GM19452 (cell line): ENCODE measurements around the gene TRPC3.

Source experiments
- ATAC-seq: cut with Tn5 transposase; IDR thresholded peaks from one replicate; pipeline ENCODE4 v1.9.1; 2021; ENCODE audit not compliant: unreplicated experiment

Gene TRPC3

DNA sequence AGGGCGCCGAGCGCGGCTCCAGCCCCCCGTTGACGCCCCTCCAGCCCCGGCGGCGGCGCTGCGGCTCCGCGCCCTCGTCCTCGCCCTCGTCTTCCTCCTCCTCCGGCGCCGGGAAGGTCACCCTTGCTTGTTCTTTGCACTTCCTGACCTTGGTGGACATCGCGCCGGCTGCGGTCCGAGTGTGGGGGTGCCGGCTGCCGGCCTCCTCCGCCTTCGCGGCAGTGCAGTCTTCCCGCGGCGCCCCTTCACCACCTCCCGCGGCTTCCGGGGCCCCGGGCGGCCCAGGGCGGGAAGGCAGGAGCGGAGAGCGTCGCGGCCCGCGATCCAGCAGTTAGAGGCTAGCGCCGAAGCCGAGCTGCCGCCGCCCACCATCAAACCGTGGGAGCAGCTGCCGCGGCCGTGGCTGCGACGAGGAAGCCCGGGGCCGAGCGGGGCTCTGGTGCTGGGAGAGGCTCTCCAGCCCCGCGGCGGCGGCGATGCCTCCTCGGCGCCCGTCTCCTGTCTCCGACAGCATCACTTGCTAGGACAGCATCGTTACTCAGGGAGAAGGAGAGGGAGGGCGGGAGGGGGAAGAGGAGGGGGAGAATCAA is at the start of gene TRPC3:
Gene TRPC3, minus strand, starts transcription at position 540 of the 590 bp plus-strand sequence. Its CDS starts 380 bp downstream, at position 160.
- peak; percentile 38 for ATAC-seq

DNA sequence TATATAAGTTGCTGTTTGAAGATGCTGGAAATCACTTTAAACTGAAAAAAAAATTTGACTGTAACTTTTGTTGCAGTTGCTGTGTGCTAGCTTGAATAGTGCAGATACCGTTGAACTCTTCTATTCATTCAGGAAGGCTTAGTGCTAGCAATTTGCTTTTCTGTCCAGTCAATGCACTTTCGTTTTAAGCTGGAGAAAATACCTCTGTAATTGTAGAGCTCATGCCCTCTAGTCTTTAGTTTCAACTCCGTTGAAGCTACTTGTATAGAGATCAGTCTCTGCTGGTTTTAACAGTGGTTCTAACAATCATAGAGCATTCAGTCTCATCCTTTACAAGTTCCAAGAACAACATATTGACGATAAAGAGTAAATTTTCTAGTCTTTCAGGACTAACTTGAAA is 49.0 kb upstream of the TRPC3 start:
- ATAC-seq, result no peak

DNA sequence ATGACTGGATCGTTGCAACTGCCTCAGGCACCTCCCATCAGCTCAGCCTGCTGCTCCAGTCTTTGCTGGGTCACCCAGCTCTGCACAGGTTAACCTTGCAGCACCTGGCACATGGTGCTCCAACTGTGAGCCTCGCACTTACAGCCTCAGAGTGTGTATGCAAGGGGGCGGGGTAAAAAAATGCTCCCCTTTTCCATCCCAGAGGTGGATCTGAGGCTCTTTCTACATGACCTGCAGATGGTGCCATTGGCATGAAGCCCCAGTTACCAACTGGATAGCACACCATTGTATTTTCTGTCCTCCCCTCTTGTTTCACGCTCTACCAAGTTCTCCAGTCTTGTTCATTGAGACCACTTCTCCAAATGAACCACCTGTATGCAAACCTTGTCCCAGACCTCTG is 46.2 kb upstream of the TRPC3 start:
- ATAC-seq, result no peak

DNA sequence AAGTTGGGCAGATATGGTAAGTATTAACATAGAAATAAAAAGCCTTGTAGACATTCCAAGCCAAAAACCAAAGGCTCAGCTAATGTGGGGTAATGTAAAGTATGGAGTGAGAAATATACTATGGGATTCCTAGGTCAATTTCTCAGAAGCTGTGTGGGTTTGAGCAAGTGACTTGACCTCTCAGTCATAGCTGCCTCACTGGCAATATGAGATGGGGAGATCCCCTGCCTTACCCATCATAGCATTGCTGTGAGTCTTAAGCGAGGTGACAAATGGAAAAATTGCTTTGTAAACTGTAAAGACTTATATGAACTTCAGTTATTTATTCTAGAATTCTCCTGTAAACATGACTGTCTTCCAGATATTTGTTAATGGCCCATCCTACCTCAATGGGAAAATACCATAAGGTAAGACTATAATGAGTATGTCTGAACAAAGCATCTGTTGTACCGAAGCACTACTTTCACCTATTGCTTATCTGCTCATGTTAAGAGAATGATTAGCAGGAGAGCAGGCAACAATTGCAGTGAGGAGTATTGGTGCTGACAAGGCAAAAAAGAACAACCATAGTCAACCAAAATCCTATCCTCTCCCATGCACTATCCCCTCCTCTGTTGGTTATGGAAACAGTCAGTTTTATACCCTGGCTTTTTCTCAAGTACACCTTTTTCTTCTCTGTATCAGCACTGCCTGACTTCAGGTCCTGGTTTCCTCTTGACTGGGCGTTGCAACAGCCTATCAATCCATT is 44.1 kb upstream of the TRPC3 start:
- ATAC-seq, result no peak

DNA sequence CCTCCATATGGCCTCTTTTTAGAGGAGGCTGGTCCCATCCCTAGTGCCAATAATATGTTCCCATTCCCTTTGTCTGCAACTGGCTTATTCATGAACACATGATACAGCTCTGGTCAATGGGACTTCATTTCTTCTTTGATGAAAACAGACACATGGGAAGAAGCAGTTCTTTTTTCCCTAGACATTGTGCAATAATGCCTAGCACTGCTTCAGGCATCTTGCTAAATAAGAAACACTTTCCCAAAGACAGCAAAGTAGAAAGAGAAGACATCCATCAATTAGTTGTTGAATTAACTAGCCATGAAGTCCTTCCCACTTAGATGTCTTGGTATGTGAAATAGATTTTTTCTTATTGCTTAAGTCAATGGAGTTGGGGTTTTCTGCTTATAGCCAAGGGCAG is 40.1 kb upstream of the TRPC3 start:
- no peak for ATAC-seq

DNA sequence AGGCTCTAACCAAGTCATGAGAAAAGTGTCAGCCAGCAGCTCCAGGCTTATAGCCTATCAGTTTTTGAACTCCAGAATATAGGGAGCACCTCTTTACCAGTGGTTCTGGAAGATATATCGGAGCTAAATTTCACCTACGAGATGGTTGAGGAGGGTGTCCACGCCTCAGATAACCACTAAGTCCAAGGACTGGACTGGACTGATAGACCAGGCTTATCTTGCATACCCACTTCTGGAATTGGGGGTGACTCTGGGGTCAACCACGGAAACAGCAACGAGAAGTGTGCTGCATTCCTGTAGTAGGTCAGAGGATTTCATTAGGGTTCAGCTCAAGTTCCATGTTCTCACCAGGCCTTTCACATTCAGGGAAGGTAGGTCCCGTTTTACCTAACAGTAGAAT is 38.6 kb upstream of the TRPC3 start:
- ATAC-seq, result no peak

DNA sequence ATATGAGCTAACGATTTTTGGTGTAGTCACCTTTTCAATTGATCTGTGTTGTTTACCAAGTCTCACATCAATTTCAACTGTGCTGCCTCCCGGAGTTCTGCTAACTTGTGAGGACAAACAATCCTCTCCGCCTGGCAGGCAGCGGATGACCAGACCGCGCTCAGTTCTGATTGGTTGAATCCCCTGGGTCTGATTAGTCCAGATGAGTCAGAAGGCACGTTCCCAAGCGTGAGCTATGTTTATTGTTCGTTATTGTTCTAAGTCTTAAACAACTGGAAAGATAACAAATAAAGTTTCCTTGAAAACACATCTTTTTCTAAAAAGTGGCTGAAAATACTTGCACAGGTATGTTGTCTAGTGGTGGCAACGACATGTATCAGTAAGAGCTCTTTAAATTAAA is 37.9 kb upstream of the TRPC3 start:
- no peak for ATAC-seq

DNA sequence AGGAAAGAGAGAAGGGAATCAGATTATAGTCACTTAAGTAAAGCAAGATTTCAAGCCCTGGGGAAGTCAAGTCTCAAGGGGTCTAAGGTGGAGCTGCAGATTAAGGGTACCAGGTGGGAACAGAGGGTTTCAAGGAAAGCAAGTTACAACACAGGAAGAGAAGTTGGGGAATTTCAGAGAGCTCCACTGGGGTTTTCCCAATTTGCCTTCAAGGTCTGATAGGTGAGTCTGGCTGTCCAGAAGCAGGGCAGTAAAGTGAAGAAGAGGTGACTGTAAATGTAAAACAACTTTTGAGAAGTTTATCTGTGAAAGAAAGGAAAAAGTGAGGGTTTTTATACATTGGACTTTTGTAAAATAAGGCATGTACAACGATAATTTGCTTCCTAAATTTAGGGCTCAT is 37.1 kb upstream of the TRPC3 start:
- no peak for ATAC-seq

DNA sequence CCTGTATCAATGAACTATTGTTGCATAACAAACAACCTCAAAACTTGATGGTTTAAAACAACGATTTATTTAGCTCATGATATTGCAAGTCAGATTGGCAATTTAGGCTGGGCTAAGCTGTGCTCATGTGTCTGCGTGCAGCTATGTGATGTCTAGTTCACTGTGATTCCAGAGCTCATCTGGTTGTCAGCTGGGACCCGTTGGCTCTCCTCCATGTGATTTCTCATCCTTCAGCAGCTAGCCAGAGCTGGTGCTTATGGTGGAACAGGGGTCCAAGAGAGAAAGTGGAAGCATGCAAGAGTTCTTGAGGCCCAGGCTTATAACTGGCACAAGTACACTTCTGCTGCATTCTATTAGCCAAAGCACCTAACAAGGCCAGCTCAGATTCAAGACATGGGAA is 28.8 kb upstream of the TRPC3 start:
- ATAC-seq, result no peak

DNA sequence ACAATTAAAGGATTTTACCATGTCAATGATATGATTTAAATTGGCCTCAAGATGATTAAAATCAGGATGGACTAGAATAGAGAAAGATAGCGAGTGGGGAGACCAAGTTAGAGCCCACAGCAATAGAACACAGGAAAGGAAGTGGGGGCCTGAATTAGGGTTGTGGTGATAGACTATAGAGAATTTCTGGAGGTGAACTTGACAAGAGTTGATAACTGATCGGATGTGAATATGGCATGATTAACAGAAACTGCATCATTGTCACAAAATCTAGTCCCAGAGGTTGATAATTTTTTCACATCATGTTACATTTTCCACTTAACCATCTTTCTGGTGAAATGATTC is 26.3 kb upstream of the TRPC3 start:
- ATAC-seq, result peak; percentile 71

DNA sequence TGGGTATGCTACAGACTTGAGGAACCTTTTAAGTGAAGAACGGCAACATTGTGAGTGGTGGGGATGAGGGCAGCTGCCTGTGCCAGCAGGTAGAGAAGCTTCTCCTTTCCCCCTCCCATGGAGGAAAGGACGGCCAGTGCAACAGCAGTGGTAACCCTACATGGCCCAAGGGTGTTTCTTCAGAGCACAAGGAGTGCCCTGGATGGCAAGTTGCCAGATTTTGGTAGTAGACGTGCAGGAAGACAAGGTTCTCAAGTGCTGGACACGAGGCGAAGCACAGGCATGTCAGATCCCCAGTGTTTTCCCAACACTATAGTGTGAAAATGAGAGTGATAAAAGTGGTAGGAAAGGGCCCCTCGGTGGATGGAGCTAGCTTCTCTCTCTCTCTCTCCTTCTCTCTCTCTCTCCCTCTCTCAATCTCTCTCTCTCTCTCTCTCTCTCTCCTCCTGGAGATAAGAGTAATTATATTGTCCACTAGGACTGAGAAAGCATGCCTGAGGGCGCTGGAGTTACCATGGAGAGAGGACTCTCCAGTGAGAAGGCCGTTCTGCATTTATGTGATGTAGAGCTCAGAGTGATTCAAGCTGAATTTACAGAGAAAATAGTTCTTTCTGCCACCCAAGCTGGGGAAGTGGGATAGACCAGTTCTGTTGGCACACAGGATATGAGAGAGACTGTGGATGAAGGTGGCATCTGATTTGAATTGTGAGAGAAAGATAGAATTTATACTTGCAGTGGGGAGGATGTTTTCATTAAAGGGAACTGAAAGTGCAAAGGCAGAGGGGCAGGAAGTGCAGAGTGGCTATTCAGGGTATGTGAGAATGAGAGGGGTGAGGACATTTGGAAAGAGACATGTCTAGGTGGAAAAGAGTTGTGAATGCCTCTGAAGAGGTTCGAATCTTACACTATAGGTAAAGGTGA is 25.7 kb upstream of the TRPC3 start:
- ATAC-seq, result peak; percentile 97

DNA sequence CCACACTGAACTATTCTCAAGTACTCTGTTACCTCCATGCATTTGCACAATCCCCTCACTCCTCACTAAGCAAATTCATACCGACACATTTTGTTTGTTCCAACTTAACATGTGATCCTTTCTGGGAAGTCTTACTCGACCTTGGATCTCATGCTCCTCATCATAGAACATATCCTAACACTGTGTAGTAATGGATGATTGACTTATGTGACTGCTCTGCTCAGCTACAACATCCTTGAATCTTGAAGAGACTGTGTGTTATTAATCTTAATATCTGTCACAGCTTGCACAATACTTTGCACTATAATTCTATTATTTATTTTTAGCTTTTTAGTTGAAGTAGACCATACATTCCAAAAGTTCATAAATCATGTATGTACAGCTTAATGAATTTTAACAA is 23.9 kb upstream of the TRPC3 start:
- no peak for ATAC-seq

DNA sequence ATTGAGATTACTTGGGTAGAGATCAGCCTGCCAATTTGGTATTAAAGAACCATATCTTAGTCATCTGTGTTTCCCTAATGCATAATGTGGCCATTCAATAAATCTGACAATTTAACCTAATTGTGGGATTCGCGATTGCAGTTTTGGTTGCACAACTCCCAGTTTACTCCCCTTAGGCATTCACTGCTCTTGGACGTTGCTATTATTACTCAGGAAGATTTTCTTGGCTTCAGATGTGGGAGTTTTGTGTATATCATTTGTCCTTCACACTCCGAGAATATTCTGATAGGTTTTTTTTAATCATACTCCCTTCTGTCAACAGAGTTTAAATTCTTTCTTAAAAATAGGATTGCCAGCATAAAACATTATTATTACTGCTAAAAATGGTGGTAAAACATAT is 22.0 kb upstream of the TRPC3 start:
- ATAC-seq, result no peak

DNA sequence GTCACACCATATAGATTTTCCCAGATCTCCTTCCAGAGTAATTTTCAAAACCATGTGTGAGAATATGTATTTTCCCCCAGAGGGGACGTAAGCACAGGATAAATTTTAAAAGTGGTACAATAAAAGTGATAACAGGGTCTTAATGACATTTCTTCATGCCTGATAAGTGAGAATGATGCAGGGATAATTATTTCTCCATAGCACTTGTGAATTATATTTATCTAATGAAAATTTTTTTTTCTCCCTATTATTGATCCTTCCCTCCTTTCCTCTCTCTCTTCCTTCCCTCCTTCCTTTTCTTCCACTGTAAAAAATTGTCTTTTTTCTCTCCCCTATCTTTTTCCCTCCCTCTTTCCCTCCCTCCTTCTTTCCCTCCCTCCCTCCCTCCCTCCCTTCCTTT is 17.0 kb upstream of the TRPC3 start:
- ATAC-seq, result no peak

DNA sequence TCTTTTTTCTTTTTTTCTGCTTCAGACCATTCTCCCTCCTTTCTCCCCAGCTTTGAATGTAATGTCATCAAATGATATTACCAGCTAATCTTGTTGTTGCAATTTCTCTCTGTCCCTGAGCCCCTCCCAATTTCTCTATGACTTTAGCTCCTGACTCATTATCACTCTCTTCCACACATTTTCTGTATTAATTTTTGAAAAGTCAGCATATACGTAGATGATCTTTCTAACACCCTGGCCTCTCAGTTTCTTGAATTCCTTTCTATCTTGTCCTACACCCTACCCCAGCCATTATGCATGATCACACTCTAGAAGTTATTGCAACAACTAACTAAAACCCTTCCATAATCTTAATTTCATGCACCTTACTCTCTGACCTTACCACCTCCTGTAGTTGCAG is 13.1 kb upstream of the TRPC3 start:
- no peak for ATAC-seq

DNA sequence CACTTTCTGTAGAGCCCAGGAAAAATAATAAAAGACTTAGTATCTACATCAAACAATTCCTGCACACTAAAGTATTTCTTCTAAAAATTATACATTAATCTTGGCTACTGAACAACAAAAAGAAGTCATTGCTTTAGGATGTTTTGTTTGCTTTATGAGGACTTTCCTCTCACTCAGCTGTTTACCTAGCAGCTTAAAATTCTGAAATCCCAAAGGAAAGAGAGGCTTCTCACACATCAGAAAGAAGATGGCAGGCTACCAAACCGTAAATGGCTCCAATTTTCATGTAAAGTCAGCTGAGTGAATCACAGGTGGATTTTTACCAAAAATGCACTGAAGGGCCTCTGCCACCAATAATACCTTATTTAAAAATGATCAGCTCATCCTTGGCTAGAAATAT is 9.0 kb upstream of the TRPC3 start:
- no peak for ATAC-seq

DNA sequence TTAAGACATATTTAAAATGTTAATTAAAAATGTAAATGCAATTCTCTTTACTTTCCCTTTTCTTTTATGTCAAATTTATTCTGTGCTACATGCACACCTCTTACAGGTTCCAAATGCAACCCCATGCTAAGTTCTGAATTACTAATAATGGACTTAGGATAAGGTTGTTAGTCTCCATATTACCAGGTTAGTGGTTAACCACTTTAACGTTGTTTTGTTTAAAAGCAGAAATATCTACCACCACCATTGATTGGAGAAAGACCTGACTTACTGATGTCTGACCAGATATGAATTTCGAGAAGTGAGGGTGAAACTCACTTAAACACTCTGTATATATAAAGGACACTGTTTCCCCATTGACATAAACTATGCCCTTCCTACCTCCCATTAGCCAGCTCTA is 6.9 kb upstream of the TRPC3 start:
- ATAC-seq, result no peak

DNA sequence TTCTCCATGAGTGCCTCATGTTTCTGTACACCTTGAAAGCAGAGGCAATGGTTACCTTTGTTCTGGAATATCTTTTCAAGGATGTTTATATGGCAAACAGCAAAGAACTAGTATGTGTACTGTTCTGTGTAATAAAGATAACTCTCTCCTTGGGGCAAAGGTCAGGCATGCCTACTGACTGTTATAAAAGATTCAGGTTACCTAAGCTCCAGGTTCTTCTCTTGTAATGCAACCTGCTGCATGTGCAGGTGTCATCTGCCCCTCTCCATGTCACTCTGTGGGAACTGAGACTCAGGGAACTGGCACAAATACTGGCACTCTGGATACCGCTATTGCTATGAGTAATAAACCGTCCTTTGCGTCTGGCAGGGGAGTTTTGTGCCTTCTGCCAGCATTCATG is 5.4 kb upstream of the TRPC3 start:
- no peak for ATAC-seq

DNA sequence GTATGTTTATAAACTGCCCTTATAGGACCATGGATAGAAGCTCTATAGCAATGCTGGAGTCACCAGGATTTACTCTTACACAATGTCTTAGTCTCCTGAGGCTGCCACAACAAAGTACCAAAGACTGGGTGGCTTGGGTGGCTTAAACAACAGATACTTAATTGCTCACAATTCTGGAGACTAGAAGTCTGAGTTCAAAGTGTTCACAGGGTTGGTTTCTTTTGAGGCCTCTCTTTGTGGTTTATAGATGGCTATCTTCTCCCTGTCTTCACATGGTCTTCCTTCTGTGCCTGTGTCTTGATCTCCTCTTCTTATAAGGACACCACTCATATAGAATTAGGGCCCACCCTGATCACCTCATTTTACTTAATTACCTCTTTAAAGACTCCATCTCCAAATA is 2.0 kb upstream of the TRPC3 start:
- ATAC-seq, result no peak

DNA sequence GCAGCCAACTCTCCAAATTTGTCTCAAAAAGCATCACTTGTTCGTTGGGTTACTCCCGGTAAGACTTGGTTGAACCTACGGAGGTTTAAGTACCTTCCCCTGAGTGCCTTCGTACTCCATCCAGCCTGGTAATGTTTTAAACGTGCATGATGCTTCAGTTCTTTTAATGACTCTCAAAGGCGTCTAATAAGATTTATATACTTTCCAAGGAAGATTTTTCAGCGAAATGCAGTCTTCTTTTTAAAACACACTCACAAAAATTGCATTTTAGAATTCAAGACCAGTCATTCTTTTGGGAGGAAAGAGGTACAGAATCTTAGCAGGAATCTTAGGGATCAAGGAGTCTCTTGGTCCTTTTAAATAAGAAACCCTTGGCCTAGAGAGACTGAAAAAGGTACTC is 430 bp upstream of the TRPC3 start:
- ATAC-seq, result no peak

DNA sequence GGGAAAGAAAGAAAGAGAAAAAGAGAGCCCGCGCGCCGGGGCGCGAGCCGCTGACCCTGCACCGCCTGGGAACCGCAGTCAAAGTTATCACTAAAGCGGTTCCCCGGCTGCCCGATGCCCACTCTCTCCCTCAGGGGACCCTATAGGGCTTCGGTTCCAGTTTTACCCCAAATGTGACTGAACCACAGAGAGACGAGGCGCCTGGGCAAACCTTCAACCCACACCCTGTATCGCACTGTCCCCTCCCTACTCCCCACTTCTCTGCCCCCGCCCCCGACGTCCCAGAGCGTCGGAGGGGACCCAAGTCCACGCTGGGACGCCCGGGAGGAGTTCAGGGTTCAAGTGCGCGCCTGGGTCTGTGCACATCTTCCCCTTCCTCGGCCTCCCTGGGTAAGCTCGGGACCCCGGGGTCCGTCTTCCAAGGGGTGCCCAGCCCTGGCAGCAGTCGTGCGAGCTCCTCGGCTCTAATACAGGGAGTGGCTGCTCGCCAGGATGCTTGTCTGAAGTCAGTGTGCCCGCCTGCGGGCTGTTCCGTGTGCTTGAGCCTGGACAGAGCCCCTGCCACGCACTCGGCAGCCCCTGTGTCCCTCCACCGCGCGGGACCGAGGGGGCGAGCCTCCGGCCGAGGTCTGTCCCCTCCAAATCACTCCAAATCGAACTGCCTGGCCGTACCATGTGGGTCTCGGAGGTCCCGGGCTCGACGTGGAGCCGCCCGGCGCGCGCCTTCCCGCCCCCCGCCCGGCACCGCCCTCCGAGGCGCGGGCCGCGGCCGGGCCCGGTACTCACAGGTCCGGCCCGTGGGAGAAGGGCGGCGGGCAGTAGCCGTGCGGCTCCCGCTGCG is 960 bp downstream of the TRPC3 start:
- ATAC-seq, result peak; percentile 24
